ENCODE measurements around the gene NUDT7.

NUDT7 gene

DNA sequence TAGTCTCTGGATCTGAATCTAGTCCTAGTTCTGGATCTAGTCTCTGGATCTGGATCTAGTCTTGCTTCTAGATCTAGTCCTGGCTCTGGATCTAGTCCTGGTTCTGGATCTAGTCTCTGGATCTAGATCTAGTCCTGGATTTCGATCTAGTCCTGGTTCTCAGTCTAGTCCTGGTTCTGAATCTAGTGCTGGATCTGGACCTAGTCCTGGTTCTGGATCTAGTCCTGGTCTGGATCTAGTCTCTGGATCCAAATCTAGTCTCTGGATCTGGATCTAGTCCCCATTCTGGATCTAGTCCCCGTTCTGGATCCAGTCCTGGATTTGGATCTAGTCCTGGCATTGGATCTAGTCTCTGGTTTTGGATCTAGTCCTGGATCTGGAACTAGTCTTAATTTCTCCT is 36.2 kb downstream of the NUDT7 start:
- DNase-seq (ENCODE audit: low read depth in 1 of 2, low spot score in 1 of 2) = no peak
- TF ChIP-seq REST (IDR thresholded peaks at IDR 0.05; ENCODE audit: insufficient replicate concordance, low read depth) (no peak), CTCF (IDR thresholded peaks at IDR 0.05; ENCODE audit: insufficient read depth, low read length) (no peak), SPI1 (IDR thresholded peaks at IDR 0.05; ENCODE audit: borderline replicate concordance, low read depth) (no peak), GABPA (IDR thresholded peaks at IDR 0.05; ENCODE audit: low read depth) (no peak), POLR2AphosphoS5 (IDR thresholded peaks at IDR 0.05; ENCODE audit: low read depth) (no peak)
- Histone ChIP-seq H3K27me3 (ENCODE audit: insufficient read depth, poor library complexity, severe bottlenecking) (no peaks in the 10 kb centered on the region), H3K4me3 (replicated peaks; ENCODE audit: insufficient read depth, low read length) (no peak overlapping the region), H3K27ac (replicated peaks) (no peak overlapping the region)

DNA sequence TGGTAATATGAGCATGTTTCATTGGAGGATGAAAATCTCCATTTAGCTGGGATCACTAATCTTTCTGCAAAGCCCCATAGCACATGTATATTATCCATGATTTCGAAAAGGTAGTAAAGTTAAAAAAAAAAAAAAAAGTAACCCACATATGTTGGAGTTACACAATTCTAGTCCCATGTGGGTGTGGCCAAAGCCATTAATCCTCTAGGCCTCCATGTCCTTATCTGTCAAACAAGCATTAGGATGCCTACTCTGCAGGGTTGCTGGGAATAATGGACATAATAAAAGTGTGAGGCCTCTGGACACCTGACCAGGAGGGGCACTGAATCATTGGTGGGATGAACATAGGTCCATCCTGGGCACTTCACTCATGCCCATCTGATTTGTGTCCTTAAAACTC is 36.9 kb downstream of the NUDT7 start:
- Histone ChIP-seq H3K27ac (replicated peaks) (no peak overlapping the region), H3K27me3 (ENCODE audit: insufficient read depth, poor library complexity, severe bottlenecking) (no peaks in the 10 kb centered on the region), H3K4me3 (replicated peaks; ENCODE audit: insufficient read depth, low read length) (no peak overlapping the region)
- DNase-seq (ENCODE audit: low read depth in 1 of 2, low spot score in 1 of 2) = no peak
- no peak for TF ChIP-seq REST (IDR thresholded peaks at IDR 0.05; ENCODE audit: insufficient replicate concordance, low read depth)

- TF ChIP-seq SPI1 (IDR thresholded peaks at IDR 0.05; ENCODE audit: borderline replicate concordance, low read depth) (peak; percentile 13; the same call in 1 of the 2 replicates), CTCF (IDR thresholded peaks at IDR 0.05; ENCODE audit: insufficient read depth, low read length) (no peak)
- Histone ChIP-seq H3K4me3 (replicated peaks; ENCODE audit: insufficient read depth, low read length) (no peak overlapping the region), H3K27ac (replicated peaks) (no peak overlapping the region), H3K27me3 (ENCODE audit: insufficient read depth, poor library complexity, severe bottlenecking) (no peaks in the 10 kb centered on the region)
- DNase-seq (ENCODE audit: low read depth in 1 of 2, low spot score in 1 of 2) = no peak
Measured at GRCh38 chr16:77759821-77760220, 37.5 kb downstream of the NUDT7 start.

- Histone ChIP-seq H3K27ac (replicated peaks) (no peak overlapping the region), H3K4me3 (replicated peaks; ENCODE audit: insufficient read depth, low read length) (no peak overlapping the region), H3K27me3 (ENCODE audit: insufficient read depth, poor library complexity, severe bottlenecking) (no peaks in the 10 kb centered on the region)
- no peak for DNase-seq (ENCODE audit: low read depth in 1 of 2, low spot score in 1 of 2)
- no peak for TF ChIP-seq SPI1 (IDR thresholded peaks at IDR 0.05; ENCODE audit: borderline replicate concordance, low read depth)
- no peak for TF ChIP-seq GABPA (IDR thresholded peaks at IDR 0.05; ENCODE audit: low read depth)
- no peak for TF ChIP-seq POLR2AphosphoS5 (IDR thresholded peaks at IDR 0.05; ENCODE audit: low read depth)
- TF ChIP-seq CTCF (IDR thresholded peaks at IDR 0.05; ENCODE audit: insufficient read depth, low read length) = no peak
- no peak for TF ChIP-seq REST (IDR thresholded peaks at IDR 0.05; ENCODE audit: insufficient replicate concordance, low read depth)
Measured at GRCh38 chr16:77760800-77761199, 38.5 kb downstream of the NUDT7 start.
